CD4-positive, alpha-beta T cell treated with Interleukin-6 at 100 ng/mL for 8 hours (primary cell): ENCODE results near the gene RPP14.
"Not testable (repeated sequence)": the region's sequence is repeated elsewhere in the genome, so short reads cannot be mapped to it uniquely, and the experiment has no call there.

ENCODE experiments used
- DNase-seq: peaks from one replicate; pipeline ENCODE4 v3.0.0-alpha.2; 2020; ENCODE audit warnings: mixed read lengths, low spot score

The RPP14 gene

GRCh38 chr3:58305882-58306711 lies at the start of gene RPP14, which contains the start of gene HTD2:
RPP14 (plus strand) TSS chr3:58306245; CDS start chr3:58310330, 4,085 bp downstream.
HTD2 (plus strand) TSS chr3:58306520; CDS start chr3:58317614, 11,094 bp downstream.
- peak; percentile 97 for DNase-seq

- no peak for DNase-seq
Observed at GRCh38 chr3:58256511-58256910, 49.5 kb upstream of the RPP14 start.

- DNase-seq: no peak
Observed at GRCh38 chr3:58258392-58259055, 47.5 kb upstream of the RPP14 start.

- DNase-seq: no peak
Observed at GRCh38 chr3:58260261-58260731, 45.7 kb upstream of the RPP14 start.

GRCh38 chr3:58260733-58261132 lies 45.3 kb upstream of the RPP14 start:
- no peak for DNase-seq

GRCh38 chr3:58261954-58262666 lies 43.9 kb upstream of the RPP14 start:
- DNase-seq: no peak

GRCh38 chr3:58266577-58266976 lies 39.5 kb upstream of the RPP14 start:
- no peak for DNase-seq

GRCh38 chr3:58267543-58267942 lies 38.5 kb upstream of the RPP14 start:
- not testable (repeated sequence) for DNase-seq

GRCh38 chr3:58269356-58269755 lies 36.7 kb upstream of the RPP14 start:
- DNase-seq: no peak

GRCh38 chr3:58270485-58270884 lies 35.6 kb upstream of the RPP14 start:
- no peak for DNase-seq

GRCh38 chr3:58271901-58272501 lies 34.0 kb upstream of the RPP14 start:
- DNase-seq: no peak

GRCh38 chr3:58272891-58273290 lies 33.2 kb upstream of the RPP14 start:
- DNase-seq: no peak

- DNase-seq: not testable (repeated sequence)
Observed at GRCh38 chr3:58273362-58273761, 32.7 kb upstream of the RPP14 start.

GRCh38 chr3:58274027-58274614 lies 31.9 kb upstream of the RPP14 start:
- no peak for DNase-seq

GRCh38 chr3:58281069-58281468 lies 25.0 kb upstream of the RPP14 start:
- no peak for DNase-seq

GRCh38 chr3:58285334-58285733 lies 20.7 kb upstream of the RPP14 start:
- no peak for DNase-seq

GRCh38 chr3:58287354-58287753 lies 18.7 kb upstream of the RPP14 start:
- no peak for DNase-seq

GRCh38 chr3:58288011-58288728 lies 17.9 kb upstream of the RPP14 start:
- no peak for DNase-seq

- DNase-seq: not testable (repeated sequence)
Observed at GRCh38 chr3:58288964-58289613, 17.0 kb upstream of the RPP14 start.

GRCh38 chr3:58290446-58290845 lies 15.6 kb upstream of the RPP14 start:
- DNase-seq: not testable (repeated sequence)
